OCI-LY3 (cell line): ENCODE data around the gene NRXN3.

Source experiments
- H2AFZ ChIP-seq: fragments of 200-600, 300-600 bp; shearing (Covaris generic); 2 replicates; pipeline ENCODE4 v1.6.0; 2014; ENCODE audit warnings: antibody characterized with exemption, low read depth, low read length
- H3K27ac ChIP-seq: fragments of 200-600, 300-600 bp; sonication (generic); 2 replicates; pipeline ENCODE4 v1.5.1; 2014; ENCODE audit warnings: mild to moderate bottlenecking, low read length, moderate library complexity, mixed read lengths
- H3K27me3 ChIP-seq: fragments of 200-600, 300-600 bp; sonication (generic); 2 replicates; pipeline ENCODE4 v1.6.1; 2014; ENCODE audit warnings: low read depth, low read length, mixed read lengths
- H3K36me3 ChIP-seq: fragments of 200-600, 300-600 bp; sonication (generic); replicated peaks from 2 replicates; pipeline ENCODE3; 2014; ENCODE audit warnings: low read depth, low read length, mixed read lengths
- H3K4me1 ChIP-seq: fragments of 300-600, 200-600 bp; sonication (generic); 2 replicates; pipeline ENCODE4 v1.6.1; 2014; ENCODE audit warnings: low read length, mixed read lengths
- H3K4me2 ChIP-seq: fragments of 200-600, 300-600 bp; sonication (generic); 2 replicates; pipeline ENCODE4 v1.6.1; 2014; ENCODE audit warnings: low read length, mixed read lengths
- H3K4me3 ChIP-seq: fragments of 300-600, 200-600 bp; sonication (generic); 2 replicates; pipeline ENCODE4 v1.5.1; 2014; ENCODE audit warnings: antibody characterized with exemption, mild to moderate bottlenecking, low read length, moderate library complexity
- H3K79me2 ChIP-seq: fragments of 300-600, 200-600 bp; shearing (Covaris generic); 2 replicates; pipeline ENCODE4 v1.6.1; 2014; ENCODE audit warnings: mild to moderate bottlenecking, low read length, mixed read lengths
- H3K9ac ChIP-seq: fragments of 300-600, 200-600 bp; shearing (Covaris generic); 2 replicates; pipeline ENCODE4 v1.6.0; 2014; ENCODE audit warnings: mild to moderate bottlenecking, low read length, moderate library complexity
- H3K9me3 ChIP-seq: fragments of 200-600, 300-600 bp; shearing (Covaris generic); 2 replicates; pipeline ENCODE4 v1.6.1; 2014; ENCODE audit warnings: low read length, mixed read lengths; ENCODE audit not compliant: insufficient read depth
- H4K20me1 ChIP-seq: fragments of 200-600, 300-600 bp; sonication (generic); 2 replicates; pipeline ENCODE4 v1.6.1; 2016; ENCODE audit warnings: low read length, mixed read lengths; ENCODE audit not compliant: insufficient read depth
- EZH2phosphoT487 ChIP-seq: fragments of 200-600 bp; shearing (Covaris generic); IDR thresholded peaks from 2 replicates; pipeline ENCODE4 v1.6.1; 2018; ENCODE audit warnings: antibody characterized with exemption, mixed run types, low read depth
- TF ChIP-seq, protein P1 (sequence below): fragments of 200-600, 300-600 bp; sonication (generic); IDR thresholded peaks from 2 replicates; pipeline ENCODE4 v1.5.1; 2014; ENCODE audit warnings: antibody characterized with exemption, low read length, low read depth

NRXN3 gene

GRCh38 chr14:79878785-79879184, 1708.6 kb downstream of the NRXN3 start:
- H2AFZ ChIP-seq: no peak overlapping the region
- TF ChIP-seq EZH2phosphoT487: no peak
- TF ChIP-seq, protein P1, sequence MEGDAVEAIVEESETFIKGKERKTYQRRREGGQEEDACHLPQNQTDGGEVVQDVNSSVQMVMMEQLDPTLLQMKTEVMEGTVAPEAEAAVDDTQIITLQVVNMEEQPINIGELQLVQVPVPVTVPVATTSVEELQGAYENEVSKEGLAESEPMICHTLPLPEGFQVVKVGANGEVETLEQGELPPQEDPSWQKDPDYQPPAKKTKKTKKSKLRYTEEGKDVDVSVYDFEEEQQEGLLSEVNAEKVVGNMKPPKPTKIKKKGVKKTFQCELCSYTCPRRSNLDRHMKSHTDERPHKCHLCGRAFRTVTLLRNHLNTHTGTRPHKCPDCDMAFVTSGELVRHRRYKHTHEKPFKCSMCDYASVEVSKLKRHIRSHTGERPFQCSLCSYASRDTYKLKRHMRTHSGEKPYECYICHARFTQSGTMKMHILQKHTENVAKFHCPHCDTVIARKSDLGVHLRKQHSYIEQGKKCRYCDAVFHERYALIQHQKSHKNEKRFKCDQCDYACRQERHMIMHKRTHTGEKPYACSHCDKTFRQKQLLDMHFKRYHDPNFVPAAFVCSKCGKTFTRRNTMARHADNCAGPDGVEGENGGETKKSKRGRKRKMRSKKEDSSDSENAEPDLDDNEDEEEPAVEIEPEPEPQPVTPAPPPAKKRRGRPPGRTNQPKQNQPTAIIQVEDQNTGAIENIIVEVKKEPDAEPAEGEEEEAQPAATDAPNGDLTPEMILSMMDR: no peak
- H3K27ac ChIP-seq: no peak overlapping the region
- no peak overlapping the region for H3K4me3 ChIP-seq
- H4K20me1 ChIP-seq: no peaks in the 10 kb centered on the region
- H3K79me2 ChIP-seq: no peaks in the 10 kb centered on the region
- no peaks in the 10 kb centered on the region for H3K36me3 ChIP-seq
- H3K9ac ChIP-seq: no peak overlapping the region
- no peaks in the 10 kb centered on the region for H3K9me3 ChIP-seq
- H3K4me2 ChIP-seq: no peak overlapping the region
- no peaks in the 10 kb centered on the region for H3K27me3 ChIP-seq
- H3K4me1 ChIP-seq: no peaks in the 10 kb centered on the region

GRCh38 chr14:79881299-79881698, 1711.1 kb downstream of the NRXN3 start:
- Histone ChIP-seq H3K9ac (no peak overlapping the region), H3K4me1 (no peaks in the 10 kb centered on the region), H4K20me1 (no peaks in the 10 kb centered on the region), H3K79me2 (no peaks in the 10 kb centered on the region), H3K27me3 (no peaks in the 10 kb centered on the region), H3K27ac (no peak overlapping the region), H3K4me3 (no peak overlapping the region), H3K4me2 (no peak overlapping the region), H3K36me3 (no peaks in the 10 kb centered on the region), H3K9me3 (no peaks in the 10 kb centered on the region), H2AFZ (no peak overlapping the region)
- TF ChIP-seq, protein P1: no peak
- TF ChIP-seq EZH2phosphoT487: no peak

GRCh38 chr14:79890527-79890926, 1720.4 kb downstream of the NRXN3 start:
- Histone ChIP-seq H3K4me3 (no peak overlapping the region), H3K27ac (no peak overlapping the region), H2AFZ (no peak overlapping the region), H3K79me2 (no peaks in the 10 kb centered on the region), H3K27me3 (no peaks in the 10 kb centered on the region), H4K20me1 (no peaks in the 10 kb centered on the region), H3K9ac (no peak overlapping the region), H3K4me2 (no peak overlapping the region), H3K9me3 (no peaks in the 10 kb centered on the region), H3K4me1 (no peaks in the 10 kb centered on the region), H3K36me3 (no peaks in the 10 kb centered on the region)
- TF ChIP-seq EZH2phosphoT487: no peak
- TF ChIP-seq, protein P1: no peak

DNA sequence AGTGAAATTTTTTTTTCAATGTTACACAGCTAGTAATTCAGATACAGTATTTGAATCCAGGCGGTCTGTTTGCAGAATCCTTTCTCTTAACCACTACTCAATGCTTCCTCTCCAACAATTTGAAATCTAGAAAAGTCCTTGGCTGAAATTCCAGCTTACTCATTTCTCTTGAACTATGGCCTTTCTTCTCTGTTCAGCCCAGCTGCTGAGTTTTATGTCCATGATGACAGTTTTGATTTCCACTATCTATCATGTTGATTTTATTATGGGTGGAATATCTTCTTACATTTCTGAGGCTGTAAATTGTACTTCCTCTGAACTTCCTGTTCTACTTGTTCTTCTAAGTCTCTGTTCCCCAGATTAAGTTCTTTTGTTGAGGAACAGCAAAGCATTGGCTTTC, 1725.8 kb downstream of the NRXN3 start:
- H3K4me1 ChIP-seq: no peaks in the 10 kb centered on the region
- no peaks in the 10 kb centered on the region for H3K36me3 ChIP-seq
- no peak overlapping the region for H3K27ac ChIP-seq
- no peaks in the 10 kb centered on the region for H3K79me2 ChIP-seq
- no peak overlapping the region for H3K4me3 ChIP-seq
- H3K9me3 ChIP-seq: no peaks in the 10 kb centered on the region
- no peaks in the 10 kb centered on the region for H4K20me1 ChIP-seq
- no peak overlapping the region for H3K9ac ChIP-seq
- no peak overlapping the region for H2AFZ ChIP-seq
- H3K4me2 ChIP-seq: no peak overlapping the region
- no peaks in the 10 kb centered on the region for H3K27me3 ChIP-seq
- TF ChIP-seq EZH2phosphoT487: no peak
- TF ChIP-seq, protein P1: no peak
